K562 (cell line): ENCODE measurements around the gene BMP6. TPM values are rescaled to one million over a fixed set of nuclear protein-coding genes. Genes with fewer than 3 reads are reported as not detected.

ENCODE experiments used
- ATF3 ChIP-seq, 2 experiments: fragments of 450-650 bp in 1 of 2; sonication (generic) in 1 of 2; formaldehyde crosslinking in 1 of 2; IDR thresholded peaks in 1 of 2; conservative IDR thresholded peaks in 1 of 2; 2 replicates each; pipeline versions ENCODE4 v1.6.1 to v1.8.1; 2016 to 2023; ENCODE audit warnings: mild to moderate bottlenecking in 2 of 2, moderate library complexity in 2 of 2, inconsistent platforms in 1 of 2, missing genetic modification reagents in 1 of 2
- CEBPG ChIP-seq, 3 experiments: fragments of 200-800 bp in 1 of 3; sonication (Bioruptor generic) in 1 of 3; sonication (generic) in 1 of 3; formaldehyde crosslinking in 1 of 3; IDR thresholded peaks in 2 of 3; conservative IDR thresholded peaks in 1 of 3; 2 replicates each; pipeline versions ENCODE4 v1.6.1 to v1.8.0; 2016 to 2022; ENCODE audit warnings: missing compliant biosample characterization in 2 of 3, missing genetic modification characterization in 2 of 3, mild to moderate bottlenecking in 1 of 3, missing genetic modification reagents in 1 of 3
- GMEB1 ChIP-seq: fragments of 250-450 bp; sonication (Bioruptor Pico); IDR thresholded peaks from 2 replicates; pipeline ENCODE4 v1.4.0; 2020; ENCODE audit warnings: mild to moderate bottlenecking
- HOXB6 ChIP-seq: fragments of 250-450 bp; sonication (Bioruptor Pico); IDR thresholded peaks from 2 replicates; pipeline ENCODE4 v1.5.1; 2022; ENCODE audit warnings: mild to moderate bottlenecking, borderline replicate concordance
- MAFF ChIP-seq: IDR thresholded peaks from 2 replicates; pipeline ENCODE4 v1.6.1; 2012; ENCODE audit warnings: low read length, improper control_type of control experiment
- MAFG ChIP-seq: fragments of 450-650 bp; conservative IDR thresholded peaks from 2 replicates; pipeline ENCODE4 v1.6.1; 2016; ENCODE audit warnings: missing genetic modification characterization, missing compliant biosample characterization
- NFYB ChIP-seq: IDR thresholded peaks from 2 replicates; pipeline ENCODE4 v1.6.1; 2011; ENCODE audit warnings: mild to moderate bottlenecking, moderate library complexity; ENCODE audit not compliant: insufficient read length; ENCODE audit errors: extremely low read depth
- PTTG1 ChIP-seq: fragments of 450-650 bp; IDR thresholded peaks from 2 replicates; pipeline ENCODE4 v1.6.1; 2016; ENCODE audit warnings: low read depth, mild to moderate bottlenecking, missing genetic modification characterization, missing compliant biosample characterization
- SNRNP70 ChIP-seq: fragments of 200-400 bp; formaldehyde crosslinking; optimal IDR thresholded peaks from 2 replicates; pipeline ENCODE3; 2017; ENCODE audit warnings: low read depth, low read length
- TCF7 ChIP-seq: sonication (generic); IDR thresholded peaks from 2 replicates; pipeline ENCODE4 v1.6.1; 2016; ENCODE audit warnings: antibody characterized with exemption, borderline replicate concordance
- TRIM24 ChIP-seq, 2 experiments: fragments of 450-650 bp; IDR thresholded peaks; 2 replicates each; pipeline ENCODE4 v1.6.1; 2016
- ZFP1 ChIP-seq: fragments of 450-650 bp; formaldehyde crosslinking; IDR thresholded peaks from 2 replicates; pipeline ENCODE4 v1.4.0; 2020; ENCODE audit warnings: mild to moderate bottlenecking, mixed read lengths
- polyA plus RNA-seq, 8 experiments: library from polyadenylated mRNA; depleted of rRNA in 4 of 8; stranded (reverse) in 5 of 8; unstranded in 3 of 8; fragments of >200 nt; fragmentation: Nextera tagmentation in 2 of 8; fragmentation: Illumina TruSeq in 1 of 8; extraction: Ambion mirVana in 2 of 8; extraction: Trizol in 1 of 8; gene quantifications; 2 replicates each; pipeline versions ENCODE4 v1.2.1 to v1.2.3, GENCODE V29; 2011 to 2014; ENCODE audit warnings: inconsistent platforms in 1 of 8, missing spikeins in 1 of 8
- total RNA-seq, 7 experiments: library from RNA; depleted of rRNA in 6 of 7; stranded (reverse); fragments of >200 nt in 6 of 7; fragmentation: Illumina TruSeq in 2 of 7; extraction: Trizol in 2 of 7; gene quantifications; 2 replicates each; pipeline versions ENCODE4 v1.2.1 to v1.2.3, GENCODE V29; 2011 to 2021; ENCODE audit warnings: low replicate concordance in 1 of 7

Gene BMP6
- total and polyA plus RNA-seq, 9 of the 15 experiments (the other 6 are each of a cell fraction or from before 2014, with no cell fraction given): 0.01 to 0.13 (median 0.06) TPM; not detected in 3

GRCh38 chr6:7769702-7770101 is 43.8 kb downstream of the BMP6 start (continued):
- TF ChIP-seq GMEB1 (no peak), ZFP1 (no peak), PTTG1 (tag) (no peak), NFYB (no peak), ATF3 (IDR thresholded peaks at IDR 0.05) (peak; percentile 55), ATF3 (CRISPR knock-in tag; conservative IDR thresholded peaks at IDR 0.05) (no peak), CEBPG (CRISPR knock-in tag; IDR thresholded peaks at IDR 0.05) (no peak), CEBPG (tag; conservative IDR thresholded peaks at IDR 0.05 in 1 of 2, IDR thresholded peaks at IDR 0.05 in 1 of 2) (peak; percentile 38 to 64; a peak in 3 of 4 replicates), HOXB6 (no peak), MAFF (peak; percentile 90), MAFG (tag) (peak; percentile 96), TCF7 (no peak), TRIM24 (IDR thresholded peaks at IDR 0.05) (peak in 1 of 2 experiments; percentile 39; a peak in 1 of 4 replicates), SNRNP70 (no peak)
